HG02642 (cell line): Measurements from ENCODE around the gene CDIPT.
"Not testable (repeated sequence)": the region's sequence is repeated elsewhere in the genome, so short reads cannot be mapped to it uniquely, and the experiment has no call there.

Experiments used
- ATAC-seq: cut with Tn5 transposase; IDR thresholded peaks from one replicate; pipeline ENCODE4 v1.9.1; 2021; ENCODE audit warnings: mild to moderate bottlenecking; ENCODE audit not compliant: unreplicated experiment, poor library complexity

Gene CDIPT, protein sequence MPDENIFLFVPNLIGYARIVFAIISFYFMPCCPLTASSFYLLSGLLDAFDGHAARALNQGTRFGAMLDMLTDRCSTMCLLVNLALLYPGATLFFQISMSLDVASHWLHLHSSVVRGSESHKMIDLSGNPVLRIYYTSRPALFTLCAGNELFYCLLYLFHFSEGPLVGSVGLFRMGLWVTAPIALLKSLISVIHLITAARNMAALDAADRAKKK

DNA sequence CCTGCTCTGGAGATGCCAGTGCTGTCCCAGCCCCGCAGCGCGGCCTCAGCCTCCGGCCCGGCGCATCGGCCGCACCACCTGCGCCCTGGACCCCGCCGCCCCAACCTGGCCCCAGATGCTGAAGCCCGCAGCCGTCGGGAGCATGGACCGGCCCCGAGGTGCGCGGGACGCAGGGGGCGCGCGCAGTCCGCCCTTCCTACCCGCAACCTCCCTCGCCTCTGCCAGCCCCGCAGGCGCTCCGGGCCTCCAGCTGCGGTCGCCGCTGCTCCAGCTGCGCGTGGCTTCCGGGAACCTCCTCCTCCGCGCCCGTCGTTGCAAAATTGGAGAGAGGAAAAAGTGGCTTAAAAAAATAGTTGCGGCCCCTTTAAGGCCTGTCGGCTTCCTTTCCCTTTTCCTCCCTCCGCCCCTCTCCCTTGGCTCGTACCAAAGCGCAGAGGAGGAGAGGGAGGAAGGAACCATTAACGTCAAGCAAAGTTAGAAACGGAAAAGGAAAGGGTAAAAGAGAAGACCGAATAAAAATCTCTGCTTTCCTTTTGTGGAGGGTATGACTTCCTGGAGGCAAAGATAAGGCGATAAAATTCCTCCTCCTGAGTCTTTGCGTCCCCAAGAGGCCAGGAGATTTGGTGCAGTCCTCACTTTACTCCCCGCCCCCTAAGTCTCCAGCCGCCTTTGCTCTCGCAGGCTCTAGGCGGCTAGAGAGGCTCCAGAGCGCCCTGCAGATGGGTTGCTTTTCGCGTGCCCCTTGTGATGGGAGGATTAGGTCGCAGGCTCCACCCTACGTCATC, at the start of gene CDIPT:
Gene CDIPT (minus strand): TSS at position 343 of the 785 bp plus-strand sequence. CDS start 369 bp downstream, outside the sequence.
- peak; percentile 92 for ATAC-seq

DNA sequence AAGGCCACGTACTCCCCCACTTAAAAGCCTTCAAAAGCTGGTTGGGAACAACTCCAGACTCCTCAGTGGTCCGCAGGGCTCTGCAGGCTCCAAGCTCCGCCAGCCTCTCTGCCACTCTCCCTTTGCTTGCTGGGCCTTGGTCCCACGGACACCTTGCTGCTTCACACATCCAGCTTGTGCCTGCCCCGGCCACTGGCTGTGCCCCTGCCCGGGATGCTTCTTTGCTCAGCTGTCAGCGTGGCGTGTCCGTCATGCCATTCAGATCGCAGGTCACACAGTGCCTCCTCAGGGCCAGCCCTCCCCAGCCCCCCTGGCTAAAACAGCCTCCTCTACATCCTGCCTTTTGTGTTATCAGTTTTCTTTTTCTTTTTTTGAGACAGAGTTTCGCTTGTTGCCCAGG, 49.1 kb upstream of the CDIPT start:
- no peak for ATAC-seq

DNA sequence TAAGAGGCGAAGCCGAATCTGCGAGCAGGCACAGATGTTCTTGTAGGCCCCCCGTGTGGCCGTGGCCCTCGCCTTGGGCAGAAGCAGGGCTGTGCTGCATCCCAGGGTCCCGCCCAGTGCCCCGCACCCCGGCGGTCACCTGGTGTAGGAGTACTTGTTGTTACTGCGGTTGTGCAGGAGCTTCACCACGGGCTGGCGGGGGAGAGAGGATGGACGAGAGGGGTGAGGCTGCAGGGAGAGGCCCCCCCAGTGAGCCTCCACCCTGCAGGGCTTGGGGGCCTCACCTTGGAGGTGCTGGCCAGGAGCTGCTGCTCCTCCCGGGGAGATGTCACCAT, 48.6 kb upstream of the CDIPT start:
- no peak for ATAC-seq

DNA sequence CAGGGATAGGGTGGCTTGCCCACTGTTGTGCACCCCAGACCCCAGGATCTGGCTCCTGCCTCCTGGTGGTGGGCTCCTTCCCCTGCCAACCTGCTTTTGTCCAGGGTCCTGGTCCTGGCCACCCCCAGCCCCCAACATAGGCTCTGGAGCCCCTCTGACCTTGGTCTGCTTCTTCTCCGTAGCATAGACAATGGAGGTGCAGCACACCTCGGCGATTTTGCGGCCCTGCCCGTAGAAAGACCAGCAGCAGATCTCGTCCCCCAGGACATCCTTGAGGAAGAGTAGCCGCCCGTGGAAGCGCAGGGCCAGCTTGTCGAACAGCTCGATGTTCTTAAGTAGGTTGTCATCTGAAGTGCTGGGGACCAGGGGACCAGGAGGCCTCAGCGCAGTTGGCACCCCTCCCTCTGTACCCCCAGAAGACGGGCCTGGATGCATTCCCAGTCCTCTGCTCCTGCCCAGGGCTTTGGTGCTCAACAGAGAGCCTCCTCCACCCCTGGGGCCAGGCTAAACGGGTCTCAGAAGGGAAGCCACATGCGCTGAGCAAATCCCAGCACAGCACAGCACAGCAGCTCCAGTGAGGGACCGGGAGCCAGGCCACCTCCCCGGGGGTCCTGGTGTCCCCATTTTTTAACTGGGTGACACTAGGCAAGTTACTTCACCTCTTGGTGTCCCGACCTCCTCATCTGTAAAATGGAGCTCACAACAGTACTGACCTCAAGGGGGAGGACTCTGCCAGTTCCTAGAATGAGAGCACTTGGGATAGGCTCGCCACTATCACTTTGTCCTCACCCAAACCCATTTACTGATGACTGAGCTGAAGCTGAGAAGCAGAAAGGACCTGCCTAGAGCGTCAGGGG, 48.0 kb upstream of the CDIPT start:
- no peak for ATAC-seq

DNA sequence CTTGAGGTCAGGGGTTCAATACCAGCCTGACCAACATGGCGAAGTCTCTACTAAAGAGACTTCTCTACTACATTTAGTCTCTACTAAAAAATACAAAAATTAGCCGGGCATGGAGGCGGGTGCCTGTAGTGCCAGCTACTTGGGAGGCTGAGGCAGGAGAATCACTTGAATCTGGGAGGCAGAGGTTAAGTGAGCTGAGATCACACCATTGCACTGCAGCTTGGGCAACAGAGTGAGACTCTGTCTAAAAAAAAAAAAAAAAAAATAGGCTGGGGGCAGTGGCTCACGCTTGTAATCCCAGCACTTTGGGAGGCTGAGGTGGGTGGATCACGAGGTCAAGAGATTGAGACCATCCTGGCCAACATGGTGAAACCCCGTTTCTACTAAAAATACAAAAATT, 46.8 kb upstream of the CDIPT start:
- not testable (repeated sequence) for ATAC-seq

DNA sequence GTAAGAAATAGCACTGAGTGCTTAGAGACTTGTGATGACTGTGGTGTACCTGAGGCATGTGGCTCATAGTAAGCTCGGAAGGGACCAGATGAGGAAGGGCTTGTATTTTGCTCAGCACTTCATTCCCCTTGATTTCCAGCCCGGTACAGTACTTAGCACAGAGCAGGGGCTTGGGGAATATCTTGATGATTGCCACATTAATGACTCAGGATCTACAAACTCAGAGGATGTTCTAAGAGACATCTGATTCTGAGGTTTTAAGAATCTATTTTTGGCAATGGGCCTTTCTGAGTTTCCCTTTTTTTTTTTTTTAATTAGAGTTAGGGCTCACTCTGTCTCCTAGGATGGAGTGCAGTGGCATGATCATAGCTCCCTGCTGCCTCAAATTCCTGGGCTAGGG, 46.4 kb upstream of the CDIPT start:
- ATAC-seq: no peak

DNA sequence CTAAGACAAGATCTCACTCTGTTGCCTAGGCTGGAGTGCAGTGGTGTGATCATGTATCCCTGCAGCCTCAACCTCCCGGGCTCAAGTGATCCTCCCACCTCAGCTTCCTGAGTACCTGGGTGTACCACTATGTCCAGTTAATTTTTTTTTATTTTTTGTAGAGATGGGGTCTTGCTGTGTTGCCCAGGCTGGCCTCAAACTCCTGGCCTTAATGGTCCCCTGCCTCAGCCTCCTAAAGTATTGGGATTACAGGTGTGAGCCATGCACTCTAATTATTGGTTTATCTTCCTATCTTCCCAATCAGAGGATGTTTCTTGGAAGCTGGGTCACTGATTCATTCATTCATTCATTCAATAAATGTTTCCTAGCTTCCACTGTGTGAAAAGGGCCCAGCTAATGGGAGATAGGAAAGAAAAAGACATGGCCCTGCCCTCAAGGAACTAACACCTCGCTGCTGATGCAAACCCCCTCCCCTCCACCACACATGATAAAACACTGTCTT, 45.7 kb upstream of the CDIPT start:
- no peak for ATAC-seq

DNA sequence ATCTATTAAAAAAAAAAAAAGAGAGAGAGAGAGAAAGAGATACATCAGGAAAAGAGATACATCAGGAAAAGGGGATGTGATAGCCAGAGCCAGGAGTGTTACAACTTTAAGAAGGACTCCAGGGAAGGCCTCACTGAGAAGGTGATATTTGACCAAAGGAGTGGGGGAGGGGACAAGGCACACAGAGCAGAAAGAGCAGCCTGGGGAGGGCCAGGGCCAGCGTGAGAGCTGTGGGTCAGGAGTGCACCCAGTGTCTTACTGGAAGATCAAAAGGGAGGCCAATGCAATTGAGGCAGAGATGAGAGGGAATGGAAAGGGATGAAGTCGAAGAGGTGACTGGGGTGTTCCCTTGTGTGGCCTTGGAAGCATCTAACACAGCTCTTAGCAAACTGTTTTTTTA, 44.9 kb upstream of the CDIPT start:
- no peak for ATAC-seq

DNA sequence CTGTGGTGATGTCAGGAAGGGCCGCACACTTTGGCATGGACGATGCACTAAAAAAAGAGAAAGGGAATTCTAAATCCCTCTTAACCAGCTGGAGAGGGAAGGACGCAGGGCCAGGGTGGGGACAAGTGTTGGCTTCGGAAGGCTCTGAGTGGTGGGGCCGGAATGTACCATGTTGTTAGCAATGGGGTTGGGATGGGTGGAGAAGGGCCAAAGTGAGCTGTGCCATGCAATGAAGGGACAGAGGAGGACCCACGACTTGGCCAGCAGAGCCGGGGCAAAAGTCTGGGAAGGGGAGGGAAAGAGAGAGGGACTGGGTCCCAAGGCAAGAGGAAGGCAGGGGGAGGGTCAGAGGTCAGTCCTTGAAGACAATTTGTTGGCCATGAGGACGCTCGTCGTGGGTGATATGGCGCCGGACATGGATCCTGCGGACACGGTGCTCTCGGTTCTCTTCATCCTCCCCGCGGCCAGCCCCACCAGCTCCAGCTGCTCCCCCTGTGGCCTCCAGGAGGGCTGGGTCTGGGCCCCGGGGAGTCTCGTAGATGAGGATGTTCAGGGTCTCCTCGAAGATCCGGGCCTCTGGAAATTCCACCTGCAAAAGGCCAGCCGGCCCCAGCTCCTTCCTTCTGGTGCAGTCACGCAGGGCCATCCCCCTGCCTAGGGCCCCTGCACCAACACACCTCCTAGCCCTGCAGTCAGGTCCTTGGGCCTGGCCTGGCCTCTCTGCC, 43.7 kb upstream of the CDIPT start:
- no peak for ATAC-seq

DNA sequence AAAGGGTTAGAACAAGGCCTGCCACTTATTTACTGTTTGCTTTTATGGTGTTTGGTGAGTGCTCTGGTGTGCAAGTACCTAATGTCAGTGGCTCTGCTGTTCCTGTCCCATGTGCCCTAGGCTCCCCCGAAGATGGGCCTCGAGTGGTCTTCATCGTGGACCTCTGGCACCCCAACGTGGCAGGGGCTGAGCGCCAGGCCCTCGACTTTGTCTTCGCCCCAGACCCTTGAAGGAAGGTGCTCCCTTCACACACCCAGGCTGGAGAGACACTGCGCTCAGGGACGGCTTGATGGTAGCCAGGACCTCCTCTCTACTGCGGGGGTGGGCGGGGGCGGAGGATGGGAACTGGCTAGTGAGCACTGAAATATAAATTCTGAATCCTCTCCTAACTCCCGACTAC, 42.6 kb upstream of the CDIPT start:
- no peak for ATAC-seq

DNA sequence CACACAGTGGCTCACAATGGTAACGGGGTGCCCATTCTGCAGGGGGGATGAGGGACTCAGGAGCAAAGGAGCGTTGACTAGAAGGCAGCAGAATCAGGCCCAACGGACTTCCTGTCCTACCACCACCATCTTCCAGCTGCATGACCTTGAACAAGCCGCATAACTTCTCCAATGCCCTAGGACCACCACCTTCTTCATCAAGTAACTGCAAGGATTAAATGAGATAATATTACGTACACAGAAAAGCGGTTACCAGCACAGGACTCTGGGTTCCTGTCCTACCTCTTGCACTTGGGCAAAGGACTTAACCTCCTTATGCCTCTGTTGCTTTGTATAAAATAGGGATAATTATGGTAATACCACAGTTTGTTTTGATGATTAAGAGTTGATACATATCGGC, 41.9 kb upstream of the CDIPT start:
- no peak for ATAC-seq

DNA sequence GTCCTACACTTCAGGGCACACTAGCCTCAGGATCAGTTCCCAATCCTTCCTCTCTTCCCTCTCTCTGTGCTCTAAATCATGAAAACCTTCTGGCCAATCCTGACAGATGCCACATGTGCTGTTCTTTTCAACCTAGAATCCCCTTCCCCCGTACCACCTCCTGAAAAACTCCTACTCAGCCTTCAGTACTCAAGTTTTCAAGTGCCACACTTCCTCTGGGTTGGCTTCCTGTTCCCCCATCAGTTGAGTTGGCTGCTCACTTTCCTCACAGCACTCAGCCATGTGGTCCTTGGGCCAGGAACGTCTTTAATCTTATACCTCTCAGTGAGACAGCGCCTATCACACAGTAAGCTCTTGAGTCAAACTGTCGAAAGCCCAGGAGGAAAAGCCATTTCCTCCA, 40.6 kb upstream of the CDIPT start:
- ATAC-seq: no peak

DNA sequence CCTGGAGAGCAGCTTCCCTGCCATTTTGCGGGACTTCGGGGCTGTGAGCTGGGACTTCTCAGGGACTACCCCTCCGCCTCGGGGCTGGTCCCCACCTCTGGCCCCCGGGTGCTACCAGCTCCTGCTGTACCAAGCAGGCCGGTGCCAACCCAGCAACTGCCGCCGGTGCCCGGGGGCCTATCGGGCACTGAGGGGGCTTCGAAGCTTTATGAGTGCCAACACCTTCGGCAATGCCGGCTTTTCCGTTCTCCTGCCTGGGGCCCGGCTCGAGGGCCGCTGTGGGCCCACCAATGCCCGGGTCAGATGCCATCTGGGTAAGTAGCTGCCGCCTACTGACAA, 38.5 kb upstream of the CDIPT start:
- no peak for ATAC-seq

DNA sequence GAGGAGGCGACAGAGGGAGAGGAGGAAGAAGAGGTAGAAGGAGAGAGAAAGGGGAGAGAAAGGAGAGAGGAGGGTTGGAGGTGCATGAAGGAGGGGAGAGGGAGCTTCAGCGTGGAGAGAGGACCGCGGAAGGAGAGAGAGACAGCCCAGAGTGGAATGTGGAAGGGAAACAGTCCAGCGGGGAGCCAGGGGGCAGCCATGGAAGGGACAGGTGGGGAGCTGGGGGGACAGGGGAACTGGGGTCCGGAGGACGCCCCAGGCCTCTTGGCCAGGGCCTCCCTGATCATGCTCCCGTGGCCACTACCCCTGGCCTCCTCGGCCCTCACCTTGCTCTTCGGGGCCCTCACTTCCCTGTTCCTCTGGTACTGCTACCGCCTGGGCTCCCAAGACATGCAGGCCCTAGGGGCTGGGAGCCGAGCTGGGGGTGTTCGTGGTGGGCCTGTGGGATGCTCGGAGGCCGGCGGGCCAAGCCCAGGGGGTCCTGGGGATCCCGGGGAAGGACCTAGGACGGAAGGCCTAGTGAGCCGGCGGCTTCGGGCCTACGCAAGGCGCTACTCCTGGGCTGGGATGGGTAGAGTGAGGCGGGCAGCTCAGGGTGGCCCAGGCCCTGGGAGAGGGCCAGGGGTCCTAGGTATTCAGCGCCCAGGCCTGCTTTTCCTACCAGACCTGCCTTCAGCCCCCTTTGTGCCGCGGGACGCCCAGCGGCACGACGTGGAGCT, 38.0 kb upstream of the CDIPT start:
- no peak for ATAC-seq

DNA sequence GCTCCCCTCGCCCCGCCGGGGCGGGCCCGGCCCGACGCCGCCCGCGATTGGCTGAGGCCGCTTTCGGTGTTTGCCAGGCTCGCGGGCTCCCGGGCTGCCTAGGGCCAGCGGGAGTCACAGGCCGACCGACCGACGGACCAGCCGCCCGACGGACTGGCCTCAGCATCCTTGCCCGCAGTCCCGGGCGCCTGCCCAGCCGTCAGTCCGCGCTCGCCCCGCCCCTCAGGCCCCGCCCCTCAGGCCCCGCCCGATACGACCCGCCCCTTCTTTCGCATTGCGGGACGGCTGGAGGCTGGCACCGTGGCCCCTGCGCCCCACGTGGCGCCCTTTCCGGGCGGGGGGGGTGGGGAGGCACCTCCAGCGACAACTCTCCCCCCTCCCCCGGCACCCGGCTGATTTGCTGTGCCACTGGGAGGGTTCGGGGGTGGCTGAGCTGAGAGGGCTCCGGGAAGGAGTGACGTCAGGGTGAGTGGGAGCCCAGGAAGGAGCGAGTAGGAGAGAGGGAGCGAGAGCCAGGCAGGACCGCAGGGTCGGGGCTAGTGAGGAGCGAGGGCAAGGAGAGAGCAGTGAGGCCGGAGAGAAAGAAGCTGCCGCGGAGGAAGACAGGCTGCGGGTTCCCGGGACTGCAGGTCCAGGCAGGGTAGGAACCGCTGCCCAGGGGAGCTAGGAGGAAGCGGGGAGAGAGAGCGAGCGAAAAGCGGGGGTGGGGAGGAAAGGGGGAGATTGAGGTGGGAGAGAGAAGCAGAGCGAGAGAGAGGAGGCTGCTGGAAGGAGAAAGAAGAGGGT, 37.3 kb upstream of the CDIPT start, which contains the start of gene ASPHD1:
Gene ASPHD1 (plus strand): TSS at position 387 of the 786 bp plus-strand sequence. CDS start 484 bp downstream, outside the sequence.
- peak; percentile 66 for ATAC-seq

DNA sequence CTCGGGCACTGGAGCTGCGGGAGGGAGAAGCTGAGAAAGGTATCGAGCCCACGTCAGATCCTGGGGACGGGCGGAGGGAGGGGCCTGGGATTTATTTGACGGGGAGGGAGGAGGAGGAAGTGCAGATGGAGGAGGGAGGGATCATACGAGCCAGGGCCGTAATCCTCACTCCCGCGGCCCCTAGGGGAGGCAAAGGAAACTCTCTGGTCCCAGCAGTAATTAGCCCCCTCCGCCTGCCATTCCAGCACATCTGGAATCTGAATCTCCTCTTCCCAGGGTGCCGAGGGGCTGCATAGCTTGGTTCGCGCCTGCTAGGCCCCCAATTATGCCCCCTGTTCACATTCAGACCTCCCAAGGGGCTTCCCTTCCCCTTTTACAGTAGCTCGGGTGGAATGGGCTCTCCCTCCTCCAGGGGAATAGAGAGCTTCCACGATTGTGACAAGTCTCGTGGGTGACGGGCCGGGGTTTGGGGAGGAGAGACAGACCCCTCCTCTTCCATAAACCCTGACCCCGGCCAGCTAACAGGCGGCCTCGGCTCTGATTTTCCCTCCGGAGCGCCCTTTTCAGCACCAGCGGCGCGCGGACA, 36.6 kb upstream of the CDIPT start, which contains the start of gene SEZ6L2:
Gene SEZ6L2 (minus strand): TSS at position 35 of the 586 bp plus-strand sequence. CDS start 531 bp downstream, outside the sequence.
- ATAC-seq: no peak

DNA sequence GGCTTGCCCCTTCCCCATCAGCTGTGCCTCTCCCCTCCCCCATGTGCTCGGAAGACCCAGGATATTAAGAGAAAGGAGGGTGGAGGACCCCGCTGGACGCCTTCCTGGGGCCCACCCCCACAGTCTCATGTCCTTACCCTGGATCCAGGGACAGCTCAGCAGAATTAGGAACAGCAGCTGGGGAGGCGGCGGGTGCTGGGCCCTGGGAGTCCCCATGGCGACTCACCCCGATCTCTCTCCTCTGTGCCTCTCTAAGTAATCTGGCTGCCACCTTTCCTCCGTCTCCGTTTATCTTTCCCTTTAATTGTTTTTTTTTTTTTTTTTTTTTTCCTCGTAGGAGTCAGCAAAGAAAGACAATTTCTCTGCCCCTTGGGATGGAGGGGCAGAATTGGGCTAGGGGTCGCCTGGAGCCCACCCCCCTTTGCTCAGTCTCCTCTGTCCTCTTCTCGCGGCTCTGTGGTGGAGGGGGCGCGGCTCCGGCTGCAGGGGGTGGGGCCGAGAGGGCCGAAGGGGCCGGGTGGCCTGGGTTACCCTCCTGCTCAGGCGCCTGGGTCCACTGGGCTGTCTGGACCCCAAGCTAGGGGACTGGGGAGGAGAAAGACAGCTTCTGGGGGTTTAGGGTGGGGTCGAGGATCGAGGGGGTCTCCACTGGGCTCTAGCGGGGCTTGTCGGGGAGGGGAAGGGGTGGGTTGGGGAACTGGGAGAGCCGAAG, 35.9 kb upstream of the CDIPT start:
- no peak for ATAC-seq
